Mononuclear cell (primary cell): Measurements from ENCODE around the gene THAP4. TPM values are rescaled to one million over a fixed set of nuclear protein-coding genes. Genes with fewer than 3 reads are reported as not detected.
"Not testable (repeated sequence)": the region's sequence is repeated elsewhere in the genome, so short reads cannot be mapped to it uniquely, and the experiment has no call there.

Source experiments
- H3K27me3 ChIP-seq: 2 replicates; pipeline ENCODE4 v1.6.0; 2011; ENCODE audit warnings: low read length, control low read depth; ENCODE audit not compliant: insufficient read depth
- H3K4me1 ChIP-seq: 2 replicates; pipeline ENCODE4 v1.5.1; 2011; ENCODE audit warnings: mild to moderate bottlenecking, low read length, control low read depth; ENCODE audit not compliant: insufficient read depth
- H3K4me3 ChIP-seq: 2 replicates; pipeline ENCODE4 v1.5.1; 2011; ENCODE audit warnings: mild to moderate bottlenecking, low read length, moderate library complexity
- H3K9me3 ChIP-seq: 2 replicates; pipeline ENCODE4 v1.5.1; 2011; ENCODE audit warnings: low read depth, mild to moderate bottlenecking, control low read depth, low read length
- total RNA-seq: library from RNA; depleted of rRNA; stranded (reverse); fragments of >200 nt; gene quantifications from one replicate; pipeline ENCODE4 v1.2.3, GENCODE V29; 2012

Gene THAP4
- total RNA-seq, 1 donor = 27.0 TPM

- Histone ChIP-seq H3K27me3 (no peaks in the 10 kb centered on the region), H3K4me1 (no peaks in the 10 kb centered on the region), H3K9me3 (no peaks in the 10 kb centered on the region), H3K4me3 (no peak overlapping the region)
These were observed 61.9 kb downstream of the THAP4 start for GRCh38 chr2:241574911-241575623.

DNA sequence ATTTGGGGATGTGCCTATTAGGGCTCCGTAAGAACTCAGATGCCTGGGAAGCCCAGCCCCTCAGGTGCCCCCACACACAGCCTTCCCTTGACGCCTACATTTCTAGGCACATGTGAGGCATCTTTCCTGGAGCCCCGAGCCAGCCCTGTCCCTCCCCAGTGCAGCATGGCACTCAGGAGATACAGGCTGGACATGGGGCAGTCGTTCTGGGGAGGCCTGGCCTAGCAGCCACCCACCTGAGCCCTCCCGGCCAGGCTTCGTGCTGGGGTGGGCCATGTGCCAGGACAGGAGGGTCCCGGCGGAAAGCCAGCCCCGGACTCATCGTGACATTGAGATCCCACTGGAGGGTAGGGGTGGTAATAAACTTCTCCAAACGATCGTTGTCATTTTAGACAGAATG, 63.2 kb downstream of the THAP4 start:
- H3K4me1 ChIP-seq = no peaks in the 10 kb centered on the region
- no peaks in the 10 kb centered on the region for H3K27me3 ChIP-seq
- H3K9me3 ChIP-seq = no peaks in the 10 kb centered on the region
- no peak overlapping the region for H3K4me3 ChIP-seq

GRCh38 chr2:241572915-241573651, 63.9 kb downstream of the THAP4 start:
- not testable (repeated sequence) for H3K4me3 ChIP-seq, H3K9me3 ChIP-seq, H3K4me1 ChIP-seq, H3K27me3 ChIP-seq

DNA sequence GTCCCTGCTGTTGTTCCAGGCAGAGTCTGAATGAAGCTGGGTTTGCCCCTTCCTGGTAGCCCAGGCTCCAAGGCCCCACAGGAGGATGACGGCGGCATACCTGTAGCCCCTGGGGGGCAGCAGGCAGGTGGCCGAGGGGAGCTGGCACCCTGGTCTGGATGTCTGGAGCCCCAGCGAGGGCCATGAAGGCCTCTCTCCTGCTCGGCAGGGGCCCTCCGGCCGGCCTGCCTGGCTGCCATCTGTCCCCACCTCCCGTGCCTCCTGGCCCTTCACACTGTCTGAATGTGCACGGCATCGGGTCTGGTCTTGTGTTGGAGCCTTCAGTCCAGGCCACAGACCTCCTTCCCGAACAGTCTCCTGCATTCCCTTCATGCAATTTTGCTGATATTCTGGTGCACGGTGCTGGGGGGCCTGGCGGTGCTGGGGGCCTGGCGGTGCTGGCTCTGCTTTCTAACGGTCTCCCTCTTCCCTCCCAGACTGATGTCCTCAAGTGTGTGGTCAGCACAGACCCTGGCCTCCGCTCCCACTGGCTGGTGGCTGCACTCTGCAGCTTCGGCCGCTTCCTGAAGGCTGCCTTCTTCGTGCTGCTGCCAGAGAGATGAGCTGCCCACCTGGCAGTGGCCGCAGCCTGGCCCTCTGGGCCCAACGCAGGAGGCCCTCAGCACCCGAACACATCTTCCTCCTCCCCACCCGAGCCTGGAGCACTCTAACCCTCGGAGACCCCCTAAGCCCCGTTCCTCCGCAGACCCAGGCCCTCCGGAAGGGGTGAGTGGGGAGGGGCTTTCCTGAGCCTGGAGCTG, 64.9 kb downstream of the THAP4 start:
- no peaks in the 10 kb centered on the region for H3K9me3 ChIP-seq
- no peaks in the 10 kb centered on the region for H3K27me3 ChIP-seq
- H3K4me1 ChIP-seq = no peaks in the 10 kb centered on the region
- H3K4me3 ChIP-seq = no peak overlapping the region

GRCh38 chr2:241570961-241571581, 65.9 kb downstream of the THAP4 start:
- Histone ChIP-seq H3K9me3 (no peaks in the 10 kb centered on the region), H3K4me1 (no peaks in the 10 kb centered on the region), H3K27me3 (no peaks in the 10 kb centered on the region), H3K4me3 (no peak overlapping the region)

DNA sequence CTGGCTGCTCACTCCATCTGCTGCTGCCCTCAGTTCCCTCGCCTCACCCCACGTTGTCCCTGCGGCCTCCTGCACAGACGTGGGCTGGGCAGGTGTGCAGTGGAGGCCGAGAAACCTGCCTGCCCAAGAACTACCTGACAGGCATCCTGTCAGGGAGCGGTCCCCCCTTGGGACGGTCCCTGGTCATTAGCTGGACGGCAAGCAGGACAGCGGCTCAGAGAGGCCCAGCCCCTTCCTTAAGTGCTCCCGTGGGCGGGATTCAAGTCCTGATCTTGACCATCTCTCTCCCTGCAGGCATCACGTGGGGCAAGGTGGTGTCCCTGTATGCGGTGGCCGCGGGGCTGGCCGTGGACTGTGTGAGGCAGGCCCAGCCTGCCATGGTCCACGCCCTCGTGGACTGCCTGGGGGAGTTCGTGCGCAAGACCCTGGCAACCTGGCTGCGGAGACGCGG, 67.1 kb downstream of the THAP4 start:
- Histone ChIP-seq H3K4me1 (no peaks in the 10 kb centered on the region), H3K9me3 (no peaks in the 10 kb centered on the region), H3K4me3 (no peak overlapping the region), H3K27me3 (no peaks in the 10 kb centered on the region)

- Histone ChIP-seq H3K4me1 (no peaks in the 10 kb centered on the region), H3K27me3 (no peaks in the 10 kb centered on the region), H3K9me3 (no peaks in the 10 kb centered on the region), H3K4me3 (no peak overlapping the region)
These were observed 68.2 kb downstream of the THAP4 start for GRCh38 chr2:241568726-241569125.

DNA sequence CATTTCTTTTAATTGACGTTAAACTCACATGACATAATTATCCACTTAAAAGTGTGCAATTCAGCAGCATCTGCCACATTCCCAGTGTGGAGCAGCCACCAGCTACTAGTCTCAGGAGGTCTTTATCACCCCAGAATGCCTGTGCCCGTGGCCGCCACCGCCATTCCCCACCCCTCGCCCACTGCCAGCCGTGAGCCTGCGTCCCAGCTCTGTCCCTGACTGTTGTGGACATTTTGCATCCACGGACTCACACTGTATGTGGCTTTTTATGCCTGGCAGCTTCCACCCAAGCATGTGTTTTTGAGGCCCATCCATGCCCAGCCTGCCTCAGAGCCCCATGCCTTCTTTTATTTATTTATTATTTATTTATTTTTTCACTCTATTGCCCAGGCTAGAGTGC, 69.2 kb downstream of the THAP4 start:
- H3K4me1 ChIP-seq = no peaks in the 10 kb centered on the region
- no peak overlapping the region for H3K4me3 ChIP-seq
- H3K27me3 ChIP-seq = no peaks in the 10 kb centered on the region
- H3K9me3 ChIP-seq = no peaks in the 10 kb centered on the region

DNA sequence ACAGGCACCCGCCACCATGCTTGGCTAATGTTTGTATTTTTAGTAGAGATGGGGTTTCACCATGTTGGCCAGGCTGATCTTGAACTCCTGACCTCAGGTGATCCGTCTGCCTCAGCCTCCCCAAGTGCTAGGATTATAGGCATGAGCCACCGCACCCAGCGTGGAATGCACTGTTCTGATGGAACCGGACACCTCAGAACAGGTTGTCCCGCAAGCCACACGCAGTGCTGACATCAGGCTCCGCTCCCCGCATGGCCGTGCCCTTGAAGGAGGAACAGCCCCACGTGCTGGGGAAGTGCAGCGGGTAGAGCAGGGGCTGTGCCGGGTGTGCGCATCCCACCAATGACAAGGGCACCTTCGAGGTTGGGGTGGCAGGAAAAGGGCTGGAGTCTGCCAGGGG, 69.7 kb downstream of the THAP4 start:
- not testable (repeated sequence) for H3K9me3 ChIP-seq, H3K4me3 ChIP-seq, H3K27me3 ChIP-seq, H3K4me1 ChIP-seq

DNA sequence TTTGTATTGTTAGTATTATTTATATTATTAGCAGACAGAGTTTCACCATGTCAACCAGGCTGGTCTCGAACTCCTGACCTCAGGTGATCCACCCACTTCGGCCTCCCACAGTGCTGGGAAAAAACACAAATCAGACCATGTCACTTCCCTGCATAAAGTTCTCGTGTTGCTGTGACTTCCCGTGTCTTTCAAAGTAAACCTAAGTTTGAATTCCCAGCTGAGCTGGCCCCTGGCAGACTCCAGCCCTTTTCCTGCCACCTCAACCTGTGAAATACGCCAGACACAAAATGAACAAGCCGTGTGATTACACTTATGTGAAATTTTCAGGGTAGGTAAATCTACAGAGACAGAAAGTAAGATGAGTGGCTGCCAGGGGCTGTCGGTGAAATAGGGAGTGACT, 70.5 kb downstream of the THAP4 start:
- no peaks in the 10 kb centered on the region for H3K27me3 ChIP-seq
- H3K9me3 ChIP-seq = no peaks in the 10 kb centered on the region
- no peak overlapping the region for H3K4me3 ChIP-seq
- H3K4me1 ChIP-seq = no peaks in the 10 kb centered on the region

- H3K4me1 ChIP-seq, H3K9me3 ChIP-seq, H3K27me3 ChIP-seq, H3K4me3 ChIP-seq: not testable (repeated sequence)
These were observed 70.9 kb downstream of the THAP4 start for GRCh38 chr2:241566021-241566420.

- no peaks in the 10 kb centered on the region for H3K4me1 ChIP-seq
These were observed 71.5 kb downstream of the THAP4 start for GRCh38 chr2:241565411-241565810.

DNA sequence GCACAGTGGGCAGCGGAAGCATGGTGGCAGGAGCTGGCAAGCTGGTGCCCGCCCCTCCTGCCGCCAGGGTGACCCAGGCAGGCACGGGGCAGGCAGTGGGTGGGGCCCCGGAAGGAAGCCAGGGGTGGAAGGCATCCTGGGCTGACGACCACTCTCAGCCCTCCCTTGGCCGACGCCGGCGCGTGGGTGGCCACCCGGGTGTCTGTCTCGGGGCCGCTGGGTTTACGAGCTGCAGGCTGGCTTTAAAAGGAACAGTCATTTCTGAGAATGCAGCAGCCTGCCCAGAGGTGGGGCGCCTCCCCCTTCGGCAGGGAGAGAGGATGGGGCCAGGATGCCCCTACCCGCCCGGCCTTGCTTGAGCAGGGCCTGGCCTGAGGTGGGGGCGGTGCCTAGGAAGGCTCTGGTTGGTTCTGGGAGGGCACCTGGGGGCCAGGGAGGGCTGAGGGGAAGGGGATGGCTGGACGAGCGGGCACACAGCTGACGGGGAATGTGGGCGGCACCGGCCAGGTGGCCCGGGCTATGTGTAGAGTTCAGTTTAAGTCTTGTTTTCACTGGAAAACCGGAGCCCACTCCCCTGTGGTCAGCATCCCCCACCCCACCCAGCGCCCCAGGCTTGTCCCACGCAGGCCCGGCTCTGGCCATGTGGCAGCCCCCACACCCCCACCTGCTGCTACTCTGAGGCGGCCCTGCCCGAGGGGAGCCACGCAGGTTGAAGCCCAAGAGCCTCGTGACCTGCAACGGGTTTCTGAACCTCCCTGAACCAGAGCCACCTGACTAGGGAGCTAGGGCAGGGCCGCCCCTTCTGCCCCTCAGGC, 72.2 kb downstream of the THAP4 start:
- Histone ChIP-seq H3K9me3 (no peaks in the 10 kb centered on the region), H3K27me3 (peaks cover 4% of the 10 kb centered on the region), H3K4me3 (no peak overlapping the region), H3K4me1 (no peaks in the 10 kb centered on the region)

More at GRCh38 chr2:241565411-241565810, 71.5 kb downstream of the THAP4 start:
- Histone ChIP-seq H3K4me3 (no peak overlapping the region), H3K9me3 (no peaks in the 10 kb centered on the region), H3K27me3 (no peaks in the 10 kb centered on the region)

DNA sequence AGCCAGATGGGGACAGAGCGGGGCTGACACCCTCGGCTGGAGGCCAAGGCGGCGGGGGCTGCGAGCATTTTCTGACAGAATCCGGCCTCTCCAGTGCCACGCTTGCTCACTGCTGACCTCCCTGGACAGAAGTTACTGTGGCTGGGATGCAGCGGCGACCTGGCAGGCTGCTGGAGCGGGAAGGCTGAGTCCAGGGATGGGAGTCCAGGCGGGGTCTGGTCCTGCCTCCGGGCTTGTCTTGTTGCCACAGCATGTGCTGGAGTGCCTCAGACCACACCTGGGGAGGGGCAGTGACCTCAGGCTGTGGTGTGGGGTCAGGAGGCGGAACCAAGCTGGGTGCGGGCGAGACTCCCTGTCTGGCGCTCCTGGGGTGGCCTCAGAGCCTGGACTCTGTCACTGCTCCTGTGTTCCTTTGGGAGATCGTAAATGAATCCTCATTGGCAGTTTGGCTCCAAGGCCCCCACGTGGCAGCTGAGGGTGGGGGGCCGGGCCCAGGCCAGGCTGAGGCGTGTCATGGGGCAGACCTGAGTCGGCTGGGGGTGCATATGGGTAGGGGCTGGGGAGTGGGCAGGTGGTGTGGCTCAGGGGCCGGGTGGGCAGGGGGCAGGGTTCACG, 72.9 kb downstream of the THAP4 start:
- H3K4me1 ChIP-seq = no peaks in the 10 kb centered on the region
- H3K27me3 ChIP-seq = peaks cover 8% of the 10 kb centered on the region
- no peaks in the 10 kb centered on the region for H3K9me3 ChIP-seq
- no peak overlapping the region for H3K4me3 ChIP-seq
